C4-2B (cell line): ENCODE measurements around the gene RPTOR.

Experiments
- H3K27ac ChIP-seq: fragments of 450-650 bp; 2 replicates; pipeline ENCODE4 v1.5.1; 2017
- ZFX ChIP-seq: fragments of 450-650 bp; IDR thresholded peaks from 2 replicates; pipeline ENCODE4 v1.6.1; 2017
- TF ChIP-seq, protein P1 (sequence below): fragments of 450-650 bp; conservative IDR thresholded peaks from 2 replicates; pipeline ENCODE4 v1.5.1; 2017; ENCODE audit warnings: mild to moderate bottlenecking

The RPTOR gene

DNA sequence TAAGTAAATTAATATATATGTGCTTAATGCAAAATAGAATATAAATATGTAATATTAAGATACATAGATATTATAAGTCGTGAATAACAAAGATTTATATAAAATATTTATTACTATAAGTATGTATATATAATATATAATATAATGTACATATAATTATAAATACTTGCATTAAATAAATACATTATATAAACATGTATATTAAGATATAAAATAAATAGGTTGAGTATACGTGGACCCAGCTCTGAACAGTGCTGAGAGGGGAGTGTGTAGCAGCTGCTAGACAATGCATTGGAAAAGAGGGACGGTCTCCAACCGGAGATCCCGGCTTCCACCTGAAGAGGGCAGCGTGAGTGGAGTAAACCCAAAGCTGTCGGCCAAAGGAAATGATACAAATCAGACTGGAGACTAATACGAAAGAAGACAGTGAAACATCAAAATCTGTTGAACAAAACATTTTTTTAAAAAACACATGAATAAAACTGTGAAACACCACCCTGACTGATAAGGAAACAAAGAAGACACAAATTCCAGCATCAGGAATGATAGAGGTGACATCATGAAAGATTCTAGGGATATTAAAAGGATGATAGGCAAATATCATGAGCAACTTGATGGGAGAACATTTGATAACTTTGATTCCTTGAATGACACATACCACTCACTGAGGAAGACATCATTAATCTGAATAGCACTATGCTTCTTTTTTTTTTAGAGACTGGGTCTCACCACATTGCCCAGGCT, 321.6 kb downstream of the RPTOR start:
- TF ChIP-seq ZFX = no peak
- TF ChIP-seq, protein P1, sequence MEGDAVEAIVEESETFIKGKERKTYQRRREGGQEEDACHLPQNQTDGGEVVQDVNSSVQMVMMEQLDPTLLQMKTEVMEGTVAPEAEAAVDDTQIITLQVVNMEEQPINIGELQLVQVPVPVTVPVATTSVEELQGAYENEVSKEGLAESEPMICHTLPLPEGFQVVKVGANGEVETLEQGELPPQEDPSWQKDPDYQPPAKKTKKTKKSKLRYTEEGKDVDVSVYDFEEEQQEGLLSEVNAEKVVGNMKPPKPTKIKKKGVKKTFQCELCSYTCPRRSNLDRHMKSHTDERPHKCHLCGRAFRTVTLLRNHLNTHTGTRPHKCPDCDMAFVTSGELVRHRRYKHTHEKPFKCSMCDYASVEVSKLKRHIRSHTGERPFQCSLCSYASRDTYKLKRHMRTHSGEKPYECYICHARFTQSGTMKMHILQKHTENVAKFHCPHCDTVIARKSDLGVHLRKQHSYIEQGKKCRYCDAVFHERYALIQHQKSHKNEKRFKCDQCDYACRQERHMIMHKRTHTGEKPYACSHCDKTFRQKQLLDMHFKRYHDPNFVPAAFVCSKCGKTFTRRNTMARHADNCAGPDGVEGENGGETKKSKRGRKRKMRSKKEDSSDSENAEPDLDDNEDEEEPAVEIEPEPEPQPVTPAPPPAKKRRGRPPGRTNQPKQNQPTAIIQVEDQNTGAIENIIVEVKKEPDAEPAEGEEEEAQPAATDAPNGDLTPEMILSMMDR = peak; percentile 84
- H3K27ac ChIP-seq = no peak overlapping the region

GRCh38 chr17:80868022-80868609, 323.5 kb downstream of the RPTOR start:
- no peak for TF ChIP-seq ZFX
- TF ChIP-seq, protein P1 = no peak
- no peak overlapping the region for H3K27ac ChIP-seq

DNA sequence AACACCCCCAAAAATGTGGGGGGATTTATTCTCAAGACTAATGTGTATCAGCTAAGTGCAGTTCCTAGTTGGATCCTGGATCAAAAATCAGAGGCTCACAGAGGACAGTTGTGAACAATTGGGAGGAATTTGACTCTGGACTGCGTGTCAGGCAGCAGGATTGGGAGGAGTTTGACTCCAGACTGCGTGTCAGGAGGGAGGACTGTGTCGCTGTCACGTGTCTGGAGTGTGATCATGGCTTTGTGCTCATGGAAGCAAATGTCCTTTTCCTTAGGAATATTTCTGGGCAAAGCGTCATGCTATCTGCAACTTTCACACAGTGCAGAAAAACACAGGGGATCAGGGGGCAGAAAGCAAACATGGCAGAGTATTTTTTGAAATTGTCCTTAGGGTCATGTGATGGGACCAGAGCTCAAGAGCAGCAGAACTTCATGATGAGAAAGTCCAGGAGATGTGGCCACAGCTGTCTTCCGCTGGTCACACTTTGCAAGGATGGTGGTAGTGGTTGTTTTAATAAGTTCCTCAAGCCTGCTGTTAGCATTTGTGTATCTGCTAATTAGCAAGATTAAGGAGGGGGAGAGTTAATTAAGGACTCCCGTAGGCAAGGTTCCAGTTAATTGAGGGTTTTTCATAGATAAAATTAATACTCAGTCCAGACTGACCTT, 325.0 kb downstream of the RPTOR start:
- no peak for TF ChIP-seq ZFX
- TF ChIP-seq, protein P1 = no peak
- no peak overlapping the region for H3K27ac ChIP-seq

DNA sequence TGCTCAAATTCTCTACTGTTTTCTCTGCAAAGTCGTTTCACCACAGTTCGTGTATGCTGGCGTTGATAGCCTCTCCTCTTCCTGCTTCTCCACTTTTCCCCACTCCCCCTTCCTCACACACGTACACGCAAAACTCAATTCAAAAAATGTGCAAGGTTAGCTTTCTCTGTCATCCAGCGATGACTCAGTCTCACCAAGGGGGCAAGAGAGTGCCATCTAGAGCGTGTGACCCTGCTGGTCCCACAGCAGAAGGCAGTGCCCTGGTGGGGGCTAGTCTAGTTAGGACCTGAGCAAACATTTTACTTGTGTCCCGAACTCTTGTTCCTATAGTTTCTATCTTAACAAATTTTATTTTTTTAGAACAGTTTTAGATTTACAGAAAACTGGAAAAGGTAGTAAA, 325.8 kb downstream of the RPTOR start:
- TF ChIP-seq, protein P1 = no peak
- no peak overlapping the region for H3K27ac ChIP-seq

- TF ChIP-seq ZFX = no peak
- TF ChIP-seq, protein P1 = no peak
- no peak overlapping the region for H3K27ac ChIP-seq
These were observed 326.7 kb downstream of the RPTOR start for GRCh38 chr17:80871341-80871740.

DNA sequence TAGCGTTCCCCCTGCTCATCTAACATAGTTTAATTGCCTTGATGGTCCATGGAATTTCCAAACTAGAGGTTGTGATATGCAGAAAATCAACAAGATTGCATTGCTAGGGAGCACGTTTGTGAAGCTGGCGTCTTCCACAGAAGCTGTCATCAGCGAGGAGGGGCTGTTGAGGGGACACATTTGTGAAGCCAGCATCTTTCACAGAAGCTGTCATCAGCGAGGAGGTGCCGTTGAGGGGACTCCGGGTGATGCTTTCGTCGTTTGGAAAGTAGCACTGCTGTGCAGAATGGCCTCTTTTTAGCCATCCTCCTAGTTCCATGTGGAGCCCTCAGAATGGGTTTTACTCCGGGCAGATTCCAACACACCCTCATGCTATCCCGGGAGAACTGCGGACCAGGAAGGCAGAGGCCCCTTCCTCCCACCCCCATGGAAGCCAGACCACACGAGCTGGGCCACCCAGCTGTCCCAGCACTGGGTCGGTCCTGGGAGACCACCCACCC, 327.4 kb downstream of the RPTOR start:
- no peak overlapping the region for H3K27ac ChIP-seq
- TF ChIP-seq ZFX = no peak
- TF ChIP-seq, protein P1 = no peak
